PC-3 (cell line): ENCODE data around the gene PTPRQ. TPM values are rescaled to one million over a fixed set of nuclear protein-coding genes. Genes with fewer than 3 reads are reported as not detected.

ENCODE experiments used
- ATAC-seq: fragments of 200-7000 bp; cut with Tn5 transposase; 2 replicates; pipeline ENCODE4 v1.9.1; 2020; ENCODE audit warnings: mild to moderate bottlenecking, moderate library complexity
- BruUV-seq: library from RNA; stranded (reverse); fragments of 400-500 nt; replicated peaks from 2 replicates; lab custom pipeline; 2021; lab: Mats Ljungman, UMichigan
- CTCF ChIA-PET: fragments of 300-600 bp; sonication (Branson Sonifier 250); formaldehyde crosslinking; loops from one replicate; lab custom pipeline; 2022; ENCODE audit warnings: antibody characterized with exemption; lab: Charles Lee
- POLR2A ChIA-PET: fragments of 300-600 bp; sonication (Branson Sonifier 250); formaldehyde crosslinking; loops from one replicate; lab custom pipeline; 2022; ENCODE audit warnings: antibody characterized with exemption; ENCODE audit not compliant: unreplicated experiment; lab: Charles Lee
- DNase-seq: peaks from one replicate; pipeline ENCODE4 v3.0.0-alpha.2; 2015
- H2AFZ ChIP-seq: fragments of 300-600 bp; sonication (generic); 2 replicates; pipeline ENCODE4 v1.6.0; 2016; ENCODE audit warnings: antibody characterized with exemption, low read length
- H3F3A ChIP-seq: fragments of 300-600 bp; sonication (generic); one replicate; pipeline ENCODE4 v1.6.0; 2017; ENCODE audit warnings: antibody characterized with exemption, low read length, control low read depth, mild to moderate bottlenecking; ENCODE audit not compliant: unreplicated experiment
- H3K27ac ChIP-seq: fragments of 300-600 bp; sonication (generic); 2 replicates; pipeline ENCODE4 v1.5.1; 2016; ENCODE audit warnings: mild to moderate bottlenecking, low read length
- H3K27me3 ChIP-seq: fragments of 300-600 bp; sonication (generic); 2 replicates; pipeline ENCODE4 v1.6.1; 2016; ENCODE audit warnings: low read length, mixed read lengths
- H3K36me3 ChIP-seq: fragments of 300-600 bp; sonication (generic); 2 replicates; pipeline ENCODE4 v1.6.1; 2016; ENCODE audit warnings: low read depth, mixed run types, low read length, mixed read lengths
- H3K4me1 ChIP-seq: fragments of 300-600 bp; sonication (generic); 2 replicates; pipeline ENCODE4 v1.5.1; 2016; ENCODE audit warnings: low read length; ENCODE audit not compliant: insufficient read depth
- H3K4me2 ChIP-seq: fragments of 300-600 bp; sonication (generic); 2 replicates; pipeline ENCODE4 v1.6.0; 2016; ENCODE audit warnings: low read length
- H3K4me3 ChIP-seq: fragments of 300-600 bp; sonication (generic); 2 replicates; pipeline ENCODE4 v1.5.1; 2016; ENCODE audit warnings: mild to moderate bottlenecking, low read length, mixed read lengths
- H3K79me2 ChIP-seq: fragments of 300-600 bp; sonication (generic); 2 replicates; pipeline ENCODE4 v1.6.1; 2017; ENCODE audit warnings: low read length, mixed read lengths
- H3K9ac ChIP-seq: fragments of 300-600 bp; sonication (generic); 2 replicates; pipeline ENCODE4 v1.6.0; 2016; ENCODE audit warnings: mild to moderate bottlenecking, low read length
- H3K9me2 ChIP-seq: fragments of 300-600 bp; sonication (generic); replicated peaks from 2 replicates; pipeline ENCODE4 v1.6.1; 2016; ENCODE audit warnings: mixed run types, low read length, mixed read lengths
- H3K9me3 ChIP-seq: fragments of 300-600 bp; sonication (generic); 2 replicates; pipeline ENCODE4 v1.6.1; 2016; ENCODE audit warnings: low read length, mixed read lengths
- H4K20me1 ChIP-seq: fragments of 300-600 bp; sonication (generic); 2 replicates; pipeline ENCODE4 v1.6.1; 2016; ENCODE audit warnings: low read length, mixed read lengths
- CTCF ChIP-seq: fragments of 300-600 bp; sonication (generic); conservative IDR thresholded peaks from 2 replicates; pipeline ENCODE4 v1.5.1; 2017; ENCODE audit warnings: antibody characterized with exemption, low read depth, mild to moderate bottlenecking, low read length
- EZH2 ChIP-seq: fragments of 300-600 bp; sonication (generic); IDR thresholded peaks from one replicate; pipeline ENCODE4 v1.6.1; 2017; ENCODE audit warnings: antibody characterized with exemption, mild to moderate bottlenecking, low read length; ENCODE audit not compliant: unreplicated experiment
- EZH2phosphoT487 ChIP-seq: fragments of 300-600 bp; sonication (generic); IDR thresholded peaks from 2 replicates; pipeline ENCODE4 v1.6.1; 2018; ENCODE audit warnings: mild to moderate bottlenecking, antibody characterized with exemption, low read length, borderline replicate concordance
- intact Hi-C: fragments of 100-400 bp; cut with micrococcal nuclease; formaldehyde crosslinking; loops from 2 replicates; pipeline ENCODE4 v1.9.0; 2023
- total RNA-seq: library from RNA; depleted of rRNA; stranded (reverse); fragments of >200 nt; gene quantifications from 2 replicates; pipeline ENCODE4 v1.2.3, GENCODE V29; 2014

PTPRQ gene
- total RNA-seq, 1 experiment from 2014 or later = 0.07 TPM

GRCh38 chr12:80504389-80505163, 60.5 kb downstream of the PTPRQ start:
- Histone ChIP-seq H4K20me1 (no peaks in the 10 kb centered on the region), H3F3A (no peaks in the 10 kb centered on the region), H3K9me2 (no peaks in the 10 kb centered on the region), H3K9ac (no peak overlapping the region), H3K4me3 (no peak overlapping the region), H3K4me1 (peaks cover 8% of the 10 kb centered on the region; the same call in 1 of the 2 replicates), H3K4me2 (no peak overlapping the region), H3K79me2 (no peaks in the 10 kb centered on the region), H2AFZ (no peak overlapping the region), H3K27ac (no peak overlapping the region), H3K36me3 (no peaks in the 10 kb centered on the region), H3K9me3 (no peaks in the 10 kb centered on the region), H3K27me3 (no peaks in the 10 kb centered on the region; the same call in 1 of the 2 replicates)
- ChIA-PET CTCF (no interaction called here), POLR2A (no interaction called here)
- ATAC-seq = no peak
- BruUV-seq = no TSS peak
- no peak for TF ChIP-seq EZH2
- TF ChIP-seq CTCF = no peak
- TF ChIP-seq EZH2phosphoT487 = no peak
- no peak for DNase-seq
- intact Hi-C loops = no loop called here

- ATAC-seq (peak; percentile 78), DNase-seq (peak; percentile 55)
- peak overlapping the region; percentile 55 for H3K9ac ChIP-seq
- POLR2A ChIA-PET = no interaction called here
- H3K36me3 ChIP-seq = no peaks in the 10 kb centered on the region
- BruUV-seq = no TSS peak
- H3K9me3 ChIP-seq = no peaks in the 10 kb centered on the region
- H3K27me3 ChIP-seq = no peaks in the 10 kb centered on the region
- no peaks in the 10 kb centered on the region for H3F3A ChIP-seq
- H3K4me1 ChIP-seq = peaks cover 17% of the 10 kb centered on the region; the same call in 1 of the 2 replicates
- H4K20me1 ChIP-seq = no peaks in the 10 kb centered on the region
- peak overlapping the region; percentile 24 for H3K4me2 ChIP-seq
- intact Hi-C loops = no loop called here
- H3K79me2 ChIP-seq = no peaks in the 10 kb centered on the region
- TF ChIP-seq EZH2 (no peak), CTCF (no peak), EZH2phosphoT487 (no peak)
- H3K27ac ChIP-seq = peak overlapping the region; percentile 80
- CTCF ChIA-PET = no interaction called here
- no peaks in the 10 kb centered on the region for H3K9me2 ChIP-seq
- no peak overlapping the region for H2AFZ ChIP-seq
- H3K4me3 ChIP-seq = no peak overlapping the region
Observed at GRCh38 chr12:80509781-80510556, 65.9 kb downstream of the PTPRQ start.
